ENCODE results near the gene ARHGAP4.

DNA sequence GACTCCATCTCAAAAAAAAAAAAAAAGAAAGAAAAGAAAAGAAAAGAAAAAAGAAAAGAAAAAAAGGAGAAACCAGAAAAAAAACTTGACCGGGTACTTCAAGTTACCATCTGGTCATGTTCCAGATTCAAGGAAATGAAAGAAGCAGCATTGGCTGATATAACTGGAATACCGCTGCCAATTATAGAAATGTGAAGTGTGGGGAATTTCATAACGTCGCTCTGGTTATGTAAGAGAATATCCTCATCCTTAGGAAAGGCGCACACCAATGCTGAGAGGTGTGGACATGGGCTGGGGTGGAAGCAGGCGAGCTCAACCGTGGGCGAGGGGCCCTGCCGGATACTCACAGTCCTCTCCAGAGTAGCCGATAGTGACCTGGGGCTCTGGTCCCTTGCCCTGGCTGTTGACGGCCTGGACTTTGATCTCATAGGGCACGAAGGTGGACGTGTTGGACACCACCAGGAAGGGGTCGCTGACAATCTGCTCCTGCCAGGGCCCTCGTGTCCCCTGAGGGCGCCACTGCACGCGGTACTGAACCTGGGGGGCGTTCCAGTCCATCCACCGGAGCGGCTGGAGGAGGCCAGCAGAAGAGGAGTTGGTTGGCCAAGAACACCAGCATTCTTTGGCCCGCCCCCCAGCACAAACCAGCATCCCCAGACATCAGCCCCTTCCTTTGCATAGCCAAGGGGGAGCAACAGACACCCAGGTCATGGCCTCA lies 59.6 kb downstream of the ARHGAP4 start:
- TF ChIP-seq, protein P1, sequence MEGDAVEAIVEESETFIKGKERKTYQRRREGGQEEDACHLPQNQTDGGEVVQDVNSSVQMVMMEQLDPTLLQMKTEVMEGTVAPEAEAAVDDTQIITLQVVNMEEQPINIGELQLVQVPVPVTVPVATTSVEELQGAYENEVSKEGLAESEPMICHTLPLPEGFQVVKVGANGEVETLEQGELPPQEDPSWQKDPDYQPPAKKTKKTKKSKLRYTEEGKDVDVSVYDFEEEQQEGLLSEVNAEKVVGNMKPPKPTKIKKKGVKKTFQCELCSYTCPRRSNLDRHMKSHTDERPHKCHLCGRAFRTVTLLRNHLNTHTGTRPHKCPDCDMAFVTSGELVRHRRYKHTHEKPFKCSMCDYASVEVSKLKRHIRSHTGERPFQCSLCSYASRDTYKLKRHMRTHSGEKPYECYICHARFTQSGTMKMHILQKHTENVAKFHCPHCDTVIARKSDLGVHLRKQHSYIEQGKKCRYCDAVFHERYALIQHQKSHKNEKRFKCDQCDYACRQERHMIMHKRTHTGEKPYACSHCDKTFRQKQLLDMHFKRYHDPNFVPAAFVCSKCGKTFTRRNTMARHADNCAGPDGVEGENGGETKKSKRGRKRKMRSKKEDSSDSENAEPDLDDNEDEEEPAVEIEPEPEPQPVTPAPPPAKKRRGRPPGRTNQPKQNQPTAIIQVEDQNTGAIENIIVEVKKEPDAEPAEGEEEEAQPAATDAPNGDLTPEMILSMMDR (IDR thresholded peaks at IDR 0.05; ENCODE audit: extremely low read depth in 1 of 2, insufficient read depth in 1 of 2, low read depth in 1 of 2, low read length in 2 of 2), result no peak
- no peak for TF ChIP-seq POLR2AphosphoS5 (IDR thresholded peaks at IDR 0.05; ENCODE audit: insufficient read depth, low read depth, low read length)

Data from endothelial cell of umbilical vein (primary cell).